ENCODE data around the gene EDC3.
"Not testable (repeated sequence)": the region's sequence is repeated elsewhere in the genome, so short reads cannot be mapped to it uniquely, and the experiment has no call there.

Gene EDC3

GRCh38 chr15:74603026-74603788 is 92.6 kb downstream of the EDC3 start:
- no peak for TF ChIP-seq TAF1 (IDR thresholded peaks at IDR 0.05; ENCODE audit: borderline replicate concordance, low read depth, low read length)
- no peak for TF ChIP-seq POLR2A (IDR thresholded peaks at IDR 0.05; ENCODE audit: low read depth, low read length)
- TF ChIP-seq POLR2AphosphoS5 (IDR thresholded peaks at IDR 0.05; ENCODE audit: low read depth, low read length), result no peak

GRCh38 chr15:74599156-74599555 is 96.7 kb downstream of the EDC3 start:
- FAIRE-seq, result no peak
- TF ChIP-seq TAF1 (IDR thresholded peaks at IDR 0.05; ENCODE audit: borderline replicate concordance, low read depth, low read length) (no peak), POLR2AphosphoS5 (IDR thresholded peaks at IDR 0.05; ENCODE audit: low read depth, low read length) (no peak), POLR2A (IDR thresholded peaks at IDR 0.05; ENCODE audit: low read depth, low read length) (no peak)
- no peak for DNase-seq (ENCODE audit: insufficient read length)

More at GRCh38 chr15:74603026-74603788, 92.6 kb downstream of the EDC3 start:
- DNase-seq (ENCODE audit: insufficient read length) (no peak), FAIRE-seq (no peak)

- peak; percentile 100 for DNase-seq (ENCODE audit: insufficient read length)
- TF ChIP-seq POLR2AphosphoS5 (IDR thresholded peaks at IDR 0.05; ENCODE audit: low read depth, low read length) (peak; percentile 39; the same call in 1 of the 2 replicates), POLR2A (IDR thresholded peaks at IDR 0.05; ENCODE audit: low read depth, low read length) (no peak; the same call in 1 of the 2 replicates)
- peak; percentile 91 for FAIRE-seq
Observed at GRCh38 chr15:74598126-74598842, 97.5 kb downstream of the EDC3 start.

GRCh38 chr15:74597146-74597705 is 98.6 kb downstream of the EDC3 start:
- DNase-seq (ENCODE audit: insufficient read length); FAIRE-seq: not testable (repeated sequence)

GRCh38 chr15:74596736-74597135 is 99.1 kb downstream of the EDC3 start:
- DNase-seq (ENCODE audit: insufficient read length); FAIRE-seq: not testable (repeated sequence)

- DNase-seq (ENCODE audit: insufficient read length), result no peak
- no peak for FAIRE-seq
- TF ChIP-seq POLR2AphosphoS5 (IDR thresholded peaks at IDR 0.05; ENCODE audit: low read depth, low read length) (no peak), POLR2A (IDR thresholded peaks at IDR 0.05; ENCODE audit: low read depth, low read length) (no peak), TAF1 (IDR thresholded peaks at IDR 0.05; ENCODE audit: borderline replicate concordance, low read depth, low read length) (no peak)
Observed at GRCh38 chr15:74595271-74595670, 100.6 kb downstream of the EDC3 start.

GRCh38 chr15:74594455-74594854 is 101.4 kb downstream of the EDC3 start:
- FAIRE-seq (no peak), DNase-seq (ENCODE audit: insufficient read length) (no peak)
- TF ChIP-seq POLR2A (IDR thresholded peaks at IDR 0.05; ENCODE audit: low read depth, low read length) (no peak), POLR2AphosphoS5 (IDR thresholded peaks at IDR 0.05; ENCODE audit: low read depth, low read length) (no peak), TAF1 (IDR thresholded peaks at IDR 0.05; ENCODE audit: borderline replicate concordance, low read depth, low read length) (no peak)

- TF ChIP-seq POLR2AphosphoS5 (IDR thresholded peaks at IDR 0.05; ENCODE audit: low read depth, low read length) (no peak; the same call in 1 of the 2 replicates), TAF1 (IDR thresholded peaks at IDR 0.05; ENCODE audit: borderline replicate concordance, low read depth, low read length) (no peak), POLR2A (IDR thresholded peaks at IDR 0.05; ENCODE audit: low read depth, low read length) (no peak)
- no peak for FAIRE-seq
- DNase-seq (ENCODE audit: insufficient read length), result no peak
Observed at GRCh38 chr15:74593122-74593521, 102.7 kb downstream of the EDC3 start.

GRCh38 chr15:74592222-74592621 is 103.6 kb downstream of the EDC3 start:
- TF ChIP-seq POLR2A (IDR thresholded peaks at IDR 0.05; ENCODE audit: low read depth, low read length) (no peak), POLR2AphosphoS5 (IDR thresholded peaks at IDR 0.05; ENCODE audit: low read depth, low read length) (no peak), TAF1 (IDR thresholded peaks at IDR 0.05; ENCODE audit: borderline replicate concordance, low read depth, low read length) (no peak)
- no peak for DNase-seq (ENCODE audit: insufficient read length)
- FAIRE-seq, result no peak

GRCh38 chr15:74589826-74590225 is 106.0 kb downstream of the EDC3 start:
- DNase-seq (ENCODE audit: insufficient read length) (no peak), FAIRE-seq (no peak)
- no peak for TF ChIP-seq TAF1 (IDR thresholded peaks at IDR 0.05; ENCODE audit: borderline replicate concordance, low read depth, low read length)
- TF ChIP-seq POLR2A (IDR thresholded peaks at IDR 0.05; ENCODE audit: low read depth, low read length), result no peak
- TF ChIP-seq POLR2AphosphoS5 (IDR thresholded peaks at IDR 0.05; ENCODE audit: low read depth, low read length), result no peak

- DNase-seq (ENCODE audit: insufficient read length), result no peak
- FAIRE-seq, result no peak
- TF ChIP-seq POLR2AphosphoS5 (IDR thresholded peaks at IDR 0.05; ENCODE audit: low read depth, low read length), result no peak
- no peak for TF ChIP-seq POLR2A (IDR thresholded peaks at IDR 0.05; ENCODE audit: low read depth, low read length)
- TF ChIP-seq TAF1 (IDR thresholded peaks at IDR 0.05; ENCODE audit: borderline replicate concordance, low read depth, low read length), result no peak
Observed at GRCh38 chr15:74585857-74586256, 110.0 kb downstream of the EDC3 start.

GRCh38 chr15:74585191-74585590 is 110.6 kb downstream of the EDC3 start:
- FAIRE-seq, result no peak
- no peak for DNase-seq (ENCODE audit: insufficient read length)
- TF ChIP-seq POLR2AphosphoS5 (IDR thresholded peaks at IDR 0.05; ENCODE audit: low read depth, low read length) (no peak), POLR2A (IDR thresholded peaks at IDR 0.05; ENCODE audit: low read depth, low read length) (no peak), TAF1 (IDR thresholded peaks at IDR 0.05; ENCODE audit: borderline replicate concordance, low read depth, low read length) (no peak)

Data from GM12892 (cell line).